Panc1 (cell line): ENCODE measurements around the gene BUD31. TPM values are rescaled to one million over a fixed set of nuclear protein-coding genes. Genes with fewer than 3 reads are reported as not detected.
A peak's percentile ranks its signal among the peaks of the same experiment; 100 is the strongest.
"Not testable (repeated sequence)": the region's sequence is repeated elsewhere in the genome, so short reads cannot be mapped to it uniquely, and the experiment has no call there.

Source experiments
- ATAC-seq: fragments of 200-7000 bp; cut with Tn5 transposase; 2 replicates; pipeline ENCODE4 v1.9.1; 2020; ENCODE audit warnings: mild to moderate bottlenecking, moderate library complexity
- BruUV-seq: library from RNA; stranded (reverse); fragments of 400-500 nt; replicated peaks from 2 replicates; lab custom pipeline; 2021; lab: Mats Ljungman, UMichigan
- CTCF ChIA-PET: fragments of 300-600 bp; sonication (Branson Sonifier 250); formaldehyde crosslinking; loops from one replicate; lab custom pipeline; 2022; ENCODE audit warnings: antibody characterized with exemption; lab: Charles Lee
- POLR2A ChIA-PET: fragments of 300-600 bp; sonication (Branson Sonifier 250); formaldehyde crosslinking; loops from one replicate; lab custom pipeline; 2022; ENCODE audit warnings: antibody characterized with exemption; lab: Charles Lee
- DNase-seq: peaks from one replicate; pipeline ENCODE4 v3.0.0-alpha.2; 2010; ENCODE audit warnings: low read depth, low spot score
- H3K27ac ChIP-seq: 2 replicates; pipeline ENCODE4 v1.5.1; 2011; ENCODE audit warnings: mild to moderate bottlenecking, low read length, inconsistent platforms
- H3K27me3 ChIP-seq: fragments of 200-500 bp; sonication (Bioruptor generic); 2 replicates; pipeline ENCODE4 v1.6.0; 2014; ENCODE audit warnings: low read length, inconsistent platforms; ENCODE audit not compliant: control insufficient read depth, insufficient read depth
- H3K36me3 ChIP-seq: fragments of 200-500 bp; sonication (Bioruptor generic); 2 replicates; pipeline ENCODE4 v1.5.1; 2014; ENCODE audit warnings: inconsistent platforms, mild to moderate bottlenecking, low read length, moderate library complexity; ENCODE audit not compliant: control insufficient read depth, insufficient read depth
- H3K4me1 ChIP-seq: 2 replicates; pipeline ENCODE4 v1.5.1; 2011; ENCODE audit warnings: inconsistent platforms, mild to moderate bottlenecking, low read length, moderate library complexity; ENCODE audit not compliant: control insufficient read depth, insufficient read depth
- H3K4me3 ChIP-seq, 2 experiments: 2 replicates each; pipeline ENCODE4 v1.5.1; 2011 to 2012; ENCODE audit warnings: low read depth in 2 of 2, low read length in 2 of 2, mild to moderate bottlenecking in 2 of 2, inconsistent platforms in 1 of 2, moderate library complexity in 1 of 2
- H3K9me3 ChIP-seq: fragments of 200-500 bp; sonication (Bioruptor generic); 2 replicates; pipeline ENCODE4 v1.5.1; 2014; ENCODE audit warnings: low read depth, mild to moderate bottlenecking, inconsistent platforms, low read length, moderate library complexity; ENCODE audit not compliant: control insufficient read depth, insufficient read depth
- POLR2AphosphoS5 ChIP-seq: IDR thresholded peaks from 2 replicates; pipeline ENCODE4 v1.6.1; 2012; ENCODE audit warnings: mild to moderate bottlenecking, low read depth, low read length, moderate library complexity
- TCF7L2 ChIP-seq: IDR thresholded peaks from 2 replicates; pipeline ENCODE4 v1.6.1; 2011; ENCODE audit warnings: mild to moderate bottlenecking, low read depth, low read length, inconsistent platforms
- in situ Hi-C: cut with HindIII; loops from 2 replicates; pipeline ENCODE4 v1.10.0; 2016; ENCODE audit warnings: low sequenced_read_pairs, low pct_unique_long_range_greater_than_20kb
- intact Hi-C: fragments of 100-400 bp; cut with micrococcal nuclease; formaldehyde crosslinking; loops from one replicate; pipeline ENCODE4 v1.10.0; 2022; ENCODE audit not compliant: unreplicated experiment
- total RNA-seq: library from RNA; stranded (reverse); gene quantifications from one replicate; pipeline ENCODE4 v1.2.1, GENCODE V29; 2021; ENCODE audit not compliant: unreplicated experiment
- TF ChIP-seq, protein P1 (sequence below): fragments of 450-650 bp; IDR thresholded peaks from 2 replicates; pipeline ENCODE4 v1.5.1; 2017; ENCODE audit warnings: mild to moderate bottlenecking
- TF ChIP-seq, protein P2 (sequence below), 2 experiments: IDR thresholded peaks; 2 replicates each; pipeline ENCODE4 v1.6.1; 2011 to 2012; ENCODE audit warnings: low read depth in 2 of 2, control low read depth in 1 of 2, low read length in 1 of 2, mild to moderate bottlenecking in 1 of 2, moderate library complexity in 1 of 2; ENCODE audit not compliant: insufficient read depth in 1 of 2

Gene BUD31
- total RNA-seq, 1 experiment from 2014 or later: 179 TPM

DNA sequence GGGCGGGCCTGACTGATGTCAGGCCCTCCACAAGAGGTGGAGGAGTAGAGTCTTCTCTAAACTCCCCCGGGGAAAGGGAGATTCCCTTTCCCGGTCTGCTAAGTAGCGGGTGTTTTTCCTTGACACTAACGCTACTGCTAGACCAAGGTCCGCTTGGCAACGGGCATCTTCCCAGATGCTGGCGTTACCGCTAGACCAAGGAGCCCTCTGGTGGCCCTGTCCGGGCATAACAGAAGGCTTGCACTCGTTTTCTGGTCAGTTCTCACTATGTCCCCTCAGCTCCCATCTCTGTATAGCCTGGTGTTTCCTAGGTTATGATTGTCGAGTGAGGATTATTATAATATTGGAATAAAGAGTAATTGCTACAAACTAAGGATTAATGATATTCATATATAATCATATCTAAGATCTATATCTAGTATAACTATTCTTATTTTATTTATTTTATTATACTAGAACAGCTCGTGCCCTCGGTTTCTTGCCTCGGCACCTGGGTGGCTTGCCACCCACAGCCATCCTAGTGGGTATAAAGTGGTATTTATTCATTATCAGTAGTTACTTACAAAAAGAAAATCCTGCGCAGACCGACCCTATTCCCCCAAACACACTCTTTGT lies 6.9 kb downstream of the BUD31 start:
- H3K9me3 ChIP-seq, H3K27me3 ChIP-seq, H3K4me1 ChIP-seq, BruUV-seq, in situ Hi-C loops, H3K27ac ChIP-seq, intact Hi-C loops, H3K4me3 ChIP-seq, ATAC-seq, POLR2A ChIA-PET: not testable (repeated sequence)
- DNase-seq: peak; percentile 47
- TF ChIP-seq, protein P1, sequence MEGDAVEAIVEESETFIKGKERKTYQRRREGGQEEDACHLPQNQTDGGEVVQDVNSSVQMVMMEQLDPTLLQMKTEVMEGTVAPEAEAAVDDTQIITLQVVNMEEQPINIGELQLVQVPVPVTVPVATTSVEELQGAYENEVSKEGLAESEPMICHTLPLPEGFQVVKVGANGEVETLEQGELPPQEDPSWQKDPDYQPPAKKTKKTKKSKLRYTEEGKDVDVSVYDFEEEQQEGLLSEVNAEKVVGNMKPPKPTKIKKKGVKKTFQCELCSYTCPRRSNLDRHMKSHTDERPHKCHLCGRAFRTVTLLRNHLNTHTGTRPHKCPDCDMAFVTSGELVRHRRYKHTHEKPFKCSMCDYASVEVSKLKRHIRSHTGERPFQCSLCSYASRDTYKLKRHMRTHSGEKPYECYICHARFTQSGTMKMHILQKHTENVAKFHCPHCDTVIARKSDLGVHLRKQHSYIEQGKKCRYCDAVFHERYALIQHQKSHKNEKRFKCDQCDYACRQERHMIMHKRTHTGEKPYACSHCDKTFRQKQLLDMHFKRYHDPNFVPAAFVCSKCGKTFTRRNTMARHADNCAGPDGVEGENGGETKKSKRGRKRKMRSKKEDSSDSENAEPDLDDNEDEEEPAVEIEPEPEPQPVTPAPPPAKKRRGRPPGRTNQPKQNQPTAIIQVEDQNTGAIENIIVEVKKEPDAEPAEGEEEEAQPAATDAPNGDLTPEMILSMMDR: peak; percentile 90
- CTCF ChIA-PET: interaction anchor here (0.6 to 0.8 kb wide), 3 partner anchors 13 to 43 kb away, joined by 3 to 9 read pairs (median 3); no protein-coding TSS in a partner anchor
- peaks cover 22% of the 10 kb centered on the region for H3K36me3 ChIP-seq

DNA sequence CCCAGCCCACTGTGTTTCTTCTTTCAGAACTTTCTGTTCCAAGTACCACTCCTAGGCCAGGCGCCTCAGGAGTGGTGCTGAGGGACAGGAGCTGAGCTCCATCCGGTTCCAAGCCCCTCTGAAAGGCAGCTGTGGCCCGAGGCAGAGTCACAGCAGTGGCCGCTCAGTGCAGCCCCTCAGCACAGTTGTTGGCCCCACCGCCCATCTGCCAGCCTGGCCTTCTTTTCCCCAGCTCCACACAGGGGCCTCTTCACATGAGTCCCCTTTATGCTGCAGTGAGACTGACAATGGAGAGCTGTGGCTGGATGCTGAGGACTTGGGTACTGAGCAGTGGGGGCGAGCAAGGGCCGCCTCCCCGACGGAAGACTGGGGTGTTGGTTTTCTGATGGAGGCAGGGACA lies 9.5 kb downstream of the BUD31 start:
- H3K4me3 ChIP-seq: no peak overlapping the region
- no peaks in the 10 kb centered on the region for H3K27me3 ChIP-seq
- 0 out of 2 replicates have a peak, but pooled peaks have one; percentile 42 for ATAC-seq
- POLR2A ChIA-PET: no interaction called here
- no peaks in the 10 kb centered on the region for H3K9me3 ChIP-seq
- CTCF ChIA-PET: no interaction called here
- intact Hi-C loops (no loop called here), in situ Hi-C loops (no loop called here)
- peaks cover 7% of the 10 kb centered on the region for H3K36me3 ChIP-seq
- BruUV-seq: no TSS peak
- no peak for TF ChIP-seq TCF7L2
- TF ChIP-seq, protein P1: no peak
- TF ChIP-seq POLR2AphosphoS5: 0 out of 2 replicates have a peak, but pooled peaks have one; percentile 14
- no peak overlapping the region for H3K27ac ChIP-seq
- no peaks in the 10 kb centered on the region for H3K4me1 ChIP-seq
- DNase-seq: no peak

DNA sequence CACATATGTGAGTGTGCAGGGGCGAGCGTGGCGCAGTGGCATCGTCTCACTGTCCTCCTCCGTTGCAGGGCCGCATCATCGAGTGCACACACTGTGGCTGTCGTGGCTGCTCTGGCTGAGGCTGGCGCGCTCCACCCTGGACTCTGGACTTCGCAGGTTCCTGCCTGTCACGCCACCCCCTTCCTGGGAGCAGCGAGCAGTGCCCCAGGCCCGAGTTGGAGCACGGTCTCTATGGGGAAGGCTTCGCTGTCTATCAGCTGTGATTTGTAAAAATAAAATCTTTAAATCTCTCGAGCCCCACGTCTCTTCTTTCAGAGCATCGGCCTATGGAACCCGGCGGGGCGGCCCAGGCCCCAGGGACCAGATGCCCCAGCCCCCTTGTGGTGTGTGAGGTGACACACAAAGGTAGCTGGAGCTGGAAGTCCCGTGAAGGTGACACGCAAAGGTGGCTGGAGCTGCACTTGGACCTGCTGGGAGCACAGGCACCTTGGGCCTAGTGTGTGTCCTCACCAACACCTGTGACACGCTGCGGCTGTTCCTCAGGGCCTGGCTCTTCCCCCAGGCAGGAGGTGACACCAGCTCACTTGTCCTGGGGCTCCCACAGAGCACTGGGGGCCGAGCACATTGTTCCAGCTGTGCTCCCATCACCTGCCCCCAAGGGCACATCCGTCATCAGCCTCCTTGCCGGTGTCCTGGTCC lies 10.7 kb downstream of the BUD31 start:
- H3K27ac ChIP-seq: no peak overlapping the region
- H3K4me1 ChIP-seq: no peaks in the 10 kb centered on the region
- ATAC-seq: peak; percentile 21; the same call in 1 of the 2 replicates
- H3K4me3 ChIP-seq: no peak overlapping the region
- intact Hi-C loops (no loop called here), in situ Hi-C loops (no loop called here)
- no peak for DNase-seq
- peaks cover 7% of the 10 kb centered on the region for H3K36me3 ChIP-seq
- no TSS peak for BruUV-seq
- ChIA-PET POLR2A (interaction anchor here (0.6 kb wide), 1 partner anchor 430 kb away, joined by 3 read pairs; no protein-coding TSS in a partner anchor), CTCF (no interaction called here)
- no peak for TF ChIP-seq POLR2AphosphoS5
- TF ChIP-seq, protein P2, sequence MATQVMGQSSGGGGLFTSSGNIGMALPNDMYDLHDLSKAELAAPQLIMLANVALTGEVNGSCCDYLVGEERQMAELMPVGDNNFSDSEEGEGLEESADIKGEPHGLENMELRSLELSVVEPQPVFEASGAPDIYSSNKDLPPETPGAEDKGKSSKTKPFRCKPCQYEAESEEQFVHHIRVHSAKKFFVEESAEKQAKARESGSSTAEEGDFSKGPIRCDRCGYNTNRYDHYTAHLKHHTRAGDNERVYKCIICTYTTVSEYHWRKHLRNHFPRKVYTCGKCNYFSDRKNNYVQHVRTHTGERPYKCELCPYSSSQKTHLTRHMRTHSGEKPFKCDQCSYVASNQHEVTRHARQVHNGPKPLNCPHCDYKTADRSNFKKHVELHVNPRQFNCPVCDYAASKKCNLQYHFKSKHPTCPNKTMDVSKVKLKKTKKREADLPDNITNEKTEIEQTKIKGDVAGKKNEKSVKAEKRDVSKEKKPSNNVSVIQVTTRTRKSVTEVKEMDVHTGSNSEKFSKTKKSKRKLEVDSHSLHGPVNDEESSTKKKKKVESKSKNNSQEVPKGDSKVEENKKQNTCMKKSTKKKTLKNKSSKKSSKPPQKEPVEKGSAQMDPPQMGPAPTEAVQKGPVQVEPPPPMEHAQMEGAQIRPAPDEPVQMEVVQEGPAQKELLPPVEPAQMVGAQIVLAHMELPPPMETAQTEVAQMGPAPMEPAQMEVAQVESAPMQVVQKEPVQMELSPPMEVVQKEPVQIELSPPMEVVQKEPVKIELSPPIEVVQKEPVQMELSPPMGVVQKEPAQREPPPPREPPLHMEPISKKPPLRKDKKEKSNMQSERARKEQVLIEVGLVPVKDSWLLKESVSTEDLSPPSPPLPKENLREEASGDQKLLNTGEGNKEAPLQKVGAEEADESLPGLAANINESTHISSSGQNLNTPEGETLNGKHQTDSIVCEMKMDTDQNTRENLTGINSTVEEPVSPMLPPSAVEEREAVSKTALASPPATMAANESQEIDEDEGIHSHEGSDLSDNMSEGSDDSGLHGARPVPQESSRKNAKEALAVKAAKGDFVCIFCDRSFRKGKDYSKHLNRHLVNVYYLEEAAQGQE (IDR thresholded peaks at IDR 0.05; ENCODE audit: insufficient read depth in 1 of 2, low read depth in 2 of 2, low read length in 1 of 2): peak in 1 of 2 experiments; percentile 28; a peak in 1 of 4 replicates
- H3K9me3 ChIP-seq: no peaks in the 10 kb centered on the region
- no peaks in the 10 kb centered on the region for H3K27me3 ChIP-seq
